GM19438 (cell line): Measurements from ENCODE around the gene ASB11.

Source experiments
- ATAC-seq: cut with Tn5 transposase; IDR thresholded peaks from one replicate; pipeline ENCODE4 v1.9.1; 2021; ENCODE audit warnings: low read depth; ENCODE audit not compliant: unreplicated experiment

The ASB11 gene

DNA sequence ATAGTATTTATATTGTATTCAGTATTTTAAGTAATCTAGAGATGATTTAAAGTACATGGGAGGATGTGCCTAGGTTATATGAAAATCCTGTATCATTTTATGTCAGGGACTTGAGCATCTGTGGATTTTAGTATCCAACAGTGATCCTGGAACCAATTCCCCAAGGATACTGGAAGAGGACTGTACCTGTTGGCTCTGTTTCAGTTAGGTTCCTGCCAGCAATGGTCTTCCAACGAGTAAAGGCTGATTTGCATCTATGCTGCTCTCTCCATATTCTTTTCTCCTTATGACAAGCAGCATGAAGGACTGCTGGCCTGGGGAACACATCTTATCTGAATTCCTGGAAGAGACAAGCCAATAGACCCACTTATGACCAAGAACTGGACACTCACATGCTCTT, 80.4 kb downstream of the ASB11 start:
- no peak for ATAC-seq

DNA sequence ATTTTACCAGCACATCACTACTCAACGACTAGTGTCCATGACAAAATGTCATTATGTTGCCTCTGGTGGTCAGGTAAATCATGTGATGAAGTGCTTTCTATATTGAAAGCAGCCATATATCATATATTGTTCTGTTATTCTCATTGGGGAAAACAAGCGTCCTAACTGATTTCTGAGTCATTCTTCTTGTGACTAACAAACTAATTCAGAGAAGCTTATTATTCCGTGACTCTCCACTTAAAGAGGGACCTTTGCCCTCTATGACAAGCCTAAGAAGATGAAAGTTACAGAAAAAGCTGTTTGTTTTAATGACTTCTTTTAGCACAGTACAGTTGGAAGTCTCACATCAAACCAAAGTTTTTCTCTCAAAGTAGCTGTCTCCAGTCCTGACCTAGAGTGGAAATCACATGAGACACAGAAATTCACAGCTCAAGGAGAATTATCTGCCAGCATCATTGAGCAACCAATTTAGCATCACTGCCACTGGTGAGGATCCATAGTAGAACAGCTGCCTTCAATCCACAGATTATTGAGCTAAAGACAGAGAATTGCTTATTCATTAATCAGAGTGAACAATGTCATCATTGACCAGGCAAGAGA, 81.9 kb downstream of the ASB11 start:
- ATAC-seq: no peak
